Osteocyte (in vitro differentiated cells): ENCODE measurements around the gene COG8. TPM values are rescaled to one million over a fixed set of nuclear protein-coding genes. Genes with fewer than 3 reads are reported as not detected.
A peak's percentile ranks its signal among the peaks of the same experiment; 100 is the strongest.

ENCODE experiments used
- DNase-seq: peaks from one replicate; pipeline ENCODE4 v3.0.0; 2021; ENCODE audit warnings: mixed read lengths; ENCODE audit not compliant: unreplicated experiment; ENCODE audit errors: extremely low spot score
- H3K27ac Mint-ChIP-seq: one replicate; pipeline ENCODE4 v1.8.0; 2021; ENCODE audit warnings: mild to moderate bottlenecking, mixed read lengths; ENCODE audit not compliant: unreplicated experiment
- H3K27me3 Mint-ChIP-seq: one replicate; pipeline ENCODE4 v1.8.0; 2021; ENCODE audit warnings: mixed read lengths; ENCODE audit not compliant: unreplicated experiment
- H3K36me3 Mint-ChIP-seq: one replicate; pipeline ENCODE4 v1.8.0; 2021; ENCODE audit warnings: mixed read lengths; ENCODE audit not compliant: unreplicated experiment
- H3K4me1 Mint-ChIP-seq: one replicate; pipeline ENCODE4 v1.8.0; 2021; ENCODE audit warnings: mixed read lengths; ENCODE audit not compliant: unreplicated experiment
- H3K4me3 Mint-ChIP-seq: one replicate; pipeline ENCODE4 v1.8.0; 2021; ENCODE audit warnings: mild to moderate bottlenecking, moderate library complexity, mixed read lengths; ENCODE audit not compliant: unreplicated experiment
- H3K9me3 Mint-ChIP-seq: one replicate; pipeline ENCODE4 v1.8.0; 2021; ENCODE audit warnings: mixed read lengths; ENCODE audit not compliant: unreplicated experiment
- total RNA-seq: library from RNA; stranded (reverse); gene quantifications from 2 replicates; pipeline ENCODE4 v1.2.1, GENCODE V29; 2021
- TF ChIP-seq, protein P1 (sequence below): fragments of 200-600 bp; sonication (generic); IDR thresholded peaks from 2 replicates; pipeline ENCODE4 v1.5.0; 2021; ENCODE audit warnings: antibody characterized with exemption, mild to moderate bottlenecking, moderate library complexity

The COG8 gene
- total RNA-seq, 1 donor from 2014 or later, result 52.3 TPM

DNA sequence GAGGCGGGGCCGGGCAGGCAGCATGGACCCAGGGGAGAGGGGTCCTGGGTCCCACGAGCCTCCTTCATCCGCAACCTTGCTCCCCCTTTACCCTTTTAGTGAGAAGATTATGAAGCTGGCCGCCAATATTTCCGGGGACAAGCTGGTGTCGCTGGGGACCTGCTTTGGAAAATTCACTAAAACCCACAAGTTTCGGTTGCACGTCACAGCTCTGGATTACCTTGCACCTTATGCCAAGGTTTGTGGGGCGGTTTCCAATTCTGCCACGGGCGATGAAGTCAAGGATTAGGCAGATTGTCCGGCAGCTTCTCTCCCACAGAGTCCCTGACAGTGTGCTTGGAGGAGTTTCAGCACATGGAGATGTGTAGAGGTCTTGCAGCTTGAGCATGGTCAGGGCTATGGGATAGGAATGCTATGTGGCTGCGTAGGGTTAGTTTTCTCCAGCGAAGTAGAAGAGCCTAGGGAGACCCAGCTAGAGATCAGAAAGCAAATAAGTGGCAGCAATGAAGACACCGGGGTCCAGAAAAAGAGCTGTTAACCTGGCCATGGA lies 806 bp upstream of the COG8 start:
- DNase-seq, result no peak
- no peaks in the 10 kb centered on the region for H3K9me3 Mint-ChIP-seq
- H3K36me3 Mint-ChIP-seq, result peaks cover 15% of the 10 kb centered on the region
- H3K27ac Mint-ChIP-seq, result peak overlapping the region; percentile 96
- H3K27me3 Mint-ChIP-seq, result no peaks in the 10 kb centered on the region
- H3K4me3 Mint-ChIP-seq, result peak overlapping the region; percentile 98
- TF ChIP-seq, protein P1, sequence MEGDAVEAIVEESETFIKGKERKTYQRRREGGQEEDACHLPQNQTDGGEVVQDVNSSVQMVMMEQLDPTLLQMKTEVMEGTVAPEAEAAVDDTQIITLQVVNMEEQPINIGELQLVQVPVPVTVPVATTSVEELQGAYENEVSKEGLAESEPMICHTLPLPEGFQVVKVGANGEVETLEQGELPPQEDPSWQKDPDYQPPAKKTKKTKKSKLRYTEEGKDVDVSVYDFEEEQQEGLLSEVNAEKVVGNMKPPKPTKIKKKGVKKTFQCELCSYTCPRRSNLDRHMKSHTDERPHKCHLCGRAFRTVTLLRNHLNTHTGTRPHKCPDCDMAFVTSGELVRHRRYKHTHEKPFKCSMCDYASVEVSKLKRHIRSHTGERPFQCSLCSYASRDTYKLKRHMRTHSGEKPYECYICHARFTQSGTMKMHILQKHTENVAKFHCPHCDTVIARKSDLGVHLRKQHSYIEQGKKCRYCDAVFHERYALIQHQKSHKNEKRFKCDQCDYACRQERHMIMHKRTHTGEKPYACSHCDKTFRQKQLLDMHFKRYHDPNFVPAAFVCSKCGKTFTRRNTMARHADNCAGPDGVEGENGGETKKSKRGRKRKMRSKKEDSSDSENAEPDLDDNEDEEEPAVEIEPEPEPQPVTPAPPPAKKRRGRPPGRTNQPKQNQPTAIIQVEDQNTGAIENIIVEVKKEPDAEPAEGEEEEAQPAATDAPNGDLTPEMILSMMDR, result no peak
- peaks cover 36% of the 10 kb centered on the region for H3K4me1 Mint-ChIP-seq

DNA sequence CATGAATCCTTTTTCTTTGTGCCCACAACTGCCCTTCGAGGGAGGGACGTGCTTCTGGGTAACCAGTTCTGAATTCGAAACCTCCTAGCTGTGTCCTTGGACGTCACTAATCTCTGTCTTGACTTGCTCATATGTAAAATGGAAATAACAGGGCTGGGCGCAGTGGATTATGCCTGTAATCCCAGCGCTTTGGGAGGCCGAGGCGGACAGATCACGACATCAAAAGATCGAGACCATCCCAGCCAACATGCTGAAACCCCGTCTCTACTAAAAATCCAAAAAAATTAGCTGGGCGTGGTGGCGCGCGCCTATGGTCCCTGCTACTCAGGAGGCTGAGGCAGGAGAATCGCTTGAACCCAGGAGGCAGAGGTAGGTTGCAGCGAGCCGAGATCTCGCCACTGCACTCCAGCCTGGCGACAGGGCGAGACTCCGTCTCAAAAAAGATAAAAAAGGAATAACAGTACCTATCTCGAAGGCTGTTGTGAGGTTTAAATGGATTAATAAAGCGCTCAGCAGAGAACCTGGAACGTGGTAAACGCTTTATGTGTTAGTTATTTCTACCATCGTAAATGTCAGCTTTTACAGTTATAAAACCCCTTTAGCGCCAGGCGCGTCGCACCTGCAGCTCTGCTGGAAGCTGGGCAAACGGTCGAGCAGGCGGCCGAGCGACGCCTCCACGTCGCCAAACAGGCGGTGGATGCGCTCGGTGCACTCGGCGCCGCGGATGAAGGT lies 641 bp downstream of the COG8 start:
- Mint-ChIP-seq H3K4me3 (peak overlapping the region; percentile 98), H3K4me1 (peaks cover 36% of the 10 kb centered on the region), H3K9me3 (no peaks in the 10 kb centered on the region), H3K27ac (peak overlapping the region; percentile 96), H3K36me3 (peaks cover 25% of the 10 kb centered on the region), H3K27me3 (no peaks in the 10 kb centered on the region)
- no peak for DNase-seq
- TF ChIP-seq, protein P1, result no peak

DNA sequence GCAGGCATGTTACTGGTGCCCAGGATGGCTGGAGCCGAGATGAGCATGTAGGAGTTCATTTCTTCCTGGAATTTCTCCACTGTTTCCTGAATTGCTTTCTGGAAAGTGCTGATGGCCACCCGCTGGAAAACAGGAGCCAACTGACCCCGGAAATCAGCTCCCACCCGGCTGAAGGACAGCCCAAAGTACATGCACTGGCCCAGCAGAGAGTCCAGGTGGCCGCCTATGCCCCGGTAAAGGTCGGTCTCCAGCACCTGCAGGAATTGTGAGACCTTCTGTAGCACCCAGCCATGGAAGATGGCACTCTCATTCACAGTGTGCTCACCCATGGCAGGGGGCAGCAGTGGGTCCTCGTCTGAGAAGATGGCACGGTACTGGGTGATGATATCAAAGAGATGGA lies 4.7 kb downstream of the COG8 start:
- Mint-ChIP-seq H3K4me3 (no peak overlapping the region), H3K36me3 (peaks cover 28% of the 10 kb centered on the region), H3K27ac (no peak overlapping the region), H3K9me3 (no peaks in the 10 kb centered on the region), H3K4me1 (peaks cover 27% of the 10 kb centered on the region), H3K27me3 (no peaks in the 10 kb centered on the region)
- no peak for DNase-seq
- TF ChIP-seq, protein P1, result no peak

DNA sequence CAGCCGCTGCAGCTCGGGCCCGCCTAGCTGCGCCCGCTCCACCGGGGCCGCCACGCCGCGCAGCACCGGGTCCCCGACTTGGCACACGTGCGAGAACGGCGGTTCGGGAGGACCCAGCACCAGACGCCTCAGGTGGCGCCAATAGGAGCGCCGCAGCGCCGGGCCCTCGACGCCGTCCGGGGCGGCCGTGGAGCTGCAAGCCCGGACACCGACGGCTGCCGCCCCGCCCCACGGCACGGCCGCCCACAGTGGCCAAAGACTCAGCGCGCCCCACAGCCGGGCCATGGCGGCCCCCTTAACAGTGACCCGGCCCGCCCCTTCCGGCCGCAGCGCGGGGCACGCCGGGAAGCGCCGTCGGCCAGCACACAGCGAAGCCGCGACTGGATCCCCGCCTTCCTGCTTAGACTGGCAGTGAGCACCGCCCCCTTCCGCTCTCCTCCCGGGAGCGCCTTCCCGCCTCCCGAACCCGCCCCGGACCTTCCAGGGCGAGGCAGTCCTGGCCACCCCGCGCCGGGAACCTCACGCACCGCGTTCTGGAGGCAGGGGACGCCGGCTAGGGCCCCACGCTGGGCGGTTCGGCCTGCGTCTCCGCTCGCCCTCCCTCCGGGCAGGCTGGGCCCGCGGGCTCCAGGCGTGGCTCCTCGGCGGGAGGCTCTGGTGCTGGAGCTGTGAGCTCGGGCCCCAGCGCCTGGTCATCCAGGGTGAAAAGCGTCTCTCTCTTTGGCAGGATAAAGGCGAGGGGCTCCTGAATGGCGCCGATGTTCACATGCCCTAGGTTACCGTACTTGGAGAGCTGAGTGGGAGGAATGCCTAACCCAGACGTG lies 8.9 kb downstream of the COG8 start, which contains the start of gene PDF:
PDF (minus strand) TSS at position 303 of the 824 bp plus-strand sequence; CDS start at position 285, 18 bp downstream.
- peak within 1 kb of the TSS; percentile 93 for H3K27ac Mint-ChIP-seq
- no peaks in the 10 kb centered on the region for H3K27me3 Mint-ChIP-seq
- no peaks in the 10 kb centered on the region for H3K9me3 Mint-ChIP-seq
- TF ChIP-seq, protein P1, result peak; percentile 16
- H3K4me1 Mint-ChIP-seq, result peaks cover 28% of the 10 kb centered on the region
- H3K36me3 Mint-ChIP-seq, result peaks cover 26% of the 10 kb centered on the region
- peak; percentile 97 for DNase-seq
- H3K4me3 Mint-ChIP-seq, result peak within 1 kb of the TSS; percentile 79
